Loucy (cell line): ENCODE measurements around the gene CEP152.
"Not testable (repeated sequence)": the region's sequence is repeated elsewhere in the genome, so short reads cannot be mapped to it uniquely, and the experiment has no call there.

Experiments used
- H2AFZ ChIP-seq: fragments of 200-600 bp; sonication (generic); 2 replicates; pipeline ENCODE4 v1.6.0; 2016; ENCODE audit warnings: antibody characterized with exemption, mild to moderate bottlenecking, low read length, moderate library complexity
- H3F3A ChIP-seq: fragments of 200-600 bp; 2 replicates; pipeline ENCODE4 v1.6.0; 2016; ENCODE audit warnings: antibody characterized with exemption, low read depth, mild to moderate bottlenecking
- H3K27me3 ChIP-seq: fragments of 200-600 bp; sonication (generic); 2 replicates; pipeline ENCODE4 v1.6.1; 2014; ENCODE audit warnings: low read length, mild to moderate bottlenecking; ENCODE audit not compliant: insufficient read depth, poor library complexity, severe bottlenecking
- H3K36me3 ChIP-seq: fragments of 200-600 bp; sonication (generic); 2 replicates; pipeline ENCODE4 v1.6.1; 2016; ENCODE audit warnings: low read length; ENCODE audit not compliant: insufficient read depth
- H3K4me1 ChIP-seq: fragments of 200-600 bp; sonication (generic); 2 replicates; pipeline ENCODE4 v1.5.1; 2014; ENCODE audit warnings: low read length, mild to moderate bottlenecking; ENCODE audit not compliant: insufficient read depth, poor library complexity, severe bottlenecking
- H3K4me2 ChIP-seq: fragments of 200-600 bp; sonication (generic); 2 replicates; pipeline ENCODE4 v1.6.0; 2014; ENCODE audit warnings: antibody characterized with exemption, low read length, low read depth, mild to moderate bottlenecking; ENCODE audit not compliant: poor library complexity, severe bottlenecking
- H3K4me3 ChIP-seq: fragments of 200-600 bp; sonication (generic); 2 replicates; pipeline ENCODE4 v1.5.1; 2014; ENCODE audit warnings: low read length, mild to moderate bottlenecking, mixed read lengths; ENCODE audit not compliant: poor library complexity, severe bottlenecking
- H3K79me2 ChIP-seq: fragments of 200-600 bp; sonication (generic); 2 replicates; pipeline ENCODE4 v1.6.1; 2014; ENCODE audit warnings: low read length; ENCODE audit not compliant: insufficient read depth
- H3K9ac ChIP-seq: fragments of 200-600 bp; sonication (generic); 2 replicates; pipeline ENCODE4 v1.6.0; 2014; ENCODE audit warnings: mild to moderate bottlenecking, low read depth, low read length, moderate library complexity; ENCODE audit not compliant: poor library complexity, severe bottlenecking
- H3K9me2 ChIP-seq: fragments of 200-600 bp; sonication (generic); replicated peaks from 2 replicates; pipeline ENCODE4 v1.6.1; 2016; ENCODE audit warnings: low read depth, low read length, mixed read lengths
- H3K9me3 ChIP-seq: fragments of 200-600 bp; sonication (generic); 2 replicates; pipeline ENCODE4 v1.6.1; 2014; ENCODE audit warnings: mild to moderate bottlenecking, antibody characterized with exemption, low read length, low read depth; ENCODE audit not compliant: insufficient read depth
- H4K20me1 ChIP-seq: fragments of 200-600 bp; sonication (generic); 2 replicates; pipeline ENCODE4 v1.6.0; 2014; ENCODE audit warnings: antibody characterized with exemption, low read length, mild to moderate bottlenecking; ENCODE audit not compliant: insufficient read depth, poor library complexity, severe bottlenecking
- CTCF ChIP-seq: fragments of 200-600 bp; sonication (generic); conservative IDR thresholded peaks from 2 replicates; pipeline ENCODE4 v1.5.1; 2014; ENCODE audit warnings: mild to moderate bottlenecking, antibody characterized with exemption, low read length
- EZH2phosphoT487 ChIP-seq: fragments of 200-600 bp; IDR thresholded peaks from 2 replicates; pipeline ENCODE4 v1.6.1; 2018; ENCODE audit warnings: antibody characterized with exemption, mild to moderate bottlenecking, moderate library complexity, borderline replicate concordance

The CEP152 gene

GRCh38 chr15:48795901-48796300 is 15.0 kb downstream of the CEP152 start:
- H4K20me1 ChIP-seq, result peaks cover 5% of the 10 kb centered on the region
- H3K36me3 ChIP-seq, result peaks cover 58% of the 10 kb centered on the region
- peaks cover 23% of the 10 kb centered on the region for H3K79me2 ChIP-seq

GRCh38 chr15:48794697-48795134 is 16.2 kb downstream of the CEP152 start:
- Histone ChIP-seq H3K4me3 (no peak overlapping the region), H3K27me3 (no peaks in the 10 kb centered on the region), H3K4me2 (no peak overlapping the region), H3F3A (no peaks in the 10 kb centered on the region), H3K9ac (no peak overlapping the region), H3K9me3 (no peaks in the 10 kb centered on the region), H3K79me2 (peaks cover 11% of the 10 kb centered on the region; the same call in 1 of the 2 replicates), H3K9me2 (no peaks in the 10 kb centered on the region), H3K36me3 (peaks cover 68% of the 10 kb centered on the region), H3K4me1 (no peaks in the 10 kb centered on the region), H2AFZ (no peak overlapping the region), H4K20me1 (no peaks in the 10 kb centered on the region)
- no peak for TF ChIP-seq EZH2phosphoT487
- TF ChIP-seq CTCF, result no peak

More at GRCh38 chr15:48795901-48796300, 15.0 kb downstream of the CEP152 start:
- no peaks in the 10 kb centered on the region for H3K27me3 ChIP-seq
- no peak overlapping the region for H2AFZ ChIP-seq
- no peaks in the 10 kb centered on the region for H3K9me2 ChIP-seq
- no peaks in the 10 kb centered on the region for H3K9me3 ChIP-seq
- no peak overlapping the region for H3K9ac ChIP-seq
- TF ChIP-seq EZH2phosphoT487 (no peak), CTCF (no peak)
- H3K4me3 ChIP-seq, result no peak overlapping the region
- H3F3A ChIP-seq, result no peaks in the 10 kb centered on the region
- no peak overlapping the region for H3K4me2 ChIP-seq
- H3K4me1 ChIP-seq, result peaks cover 5% of the 10 kb centered on the region

GRCh38 chr15:48792408-48792807 is 18.5 kb downstream of the CEP152 start:
- Histone ChIP-seq H3K9me3 (no peaks in the 10 kb centered on the region), H3K9me2 (no peaks in the 10 kb centered on the region), H3K9ac (no peak overlapping the region), H3K79me2 (no peaks in the 10 kb centered on the region), H2AFZ (no peak overlapping the region), H3K4me2 (no peak overlapping the region), H3K36me3 (peaks cover 87% of the 10 kb centered on the region), H3F3A (no peaks in the 10 kb centered on the region), H3K4me1 (no peaks in the 10 kb centered on the region), H3K27me3 (no peaks in the 10 kb centered on the region), H3K4me3 (no peak overlapping the region), H4K20me1 (no peaks in the 10 kb centered on the region)
- TF ChIP-seq CTCF (no peak), EZH2phosphoT487 (no peak)

GRCh38 chr15:48790466-48791115 is 20.3 kb downstream of the CEP152 start:
- H3K4me2 ChIP-seq, H3K79me2 ChIP-seq, H3F3A ChIP-seq, H3K27me3 ChIP-seq, H3K9me2 ChIP-seq, H3K4me3 ChIP-seq, H3K9me3 ChIP-seq, H4K20me1 ChIP-seq, H3K9ac ChIP-seq, H2AFZ ChIP-seq, H3K4me1 ChIP-seq: not testable (repeated sequence)
- peaks cover 79% of the 10 kb centered on the region for H3K36me3 ChIP-seq
